Sigmoid colon (tissue), 4 donors: Measurements from ENCODE around the gene COL23A1.

ENCODE experiments used
- EP300 ChIP-seq, 4 donors: sonication (generic); formaldehyde crosslinking; IDR thresholded peaks; one replicate each; pipeline ENCODE4 v1.6.1; 2017; ENCODE audit warnings: antibody characterized with exemption in 4 of 4
- TF ChIP-seq, protein P1 (sequence below), 4 experiments: fragments of 450-650 bp in 3 of 4; fragments of 200-600 bp in 1 of 4; IDR thresholded peaks; one replicate each; pipeline ENCODE4 v1.5.1; 2016 to 2019; ENCODE audit warnings: antibody characterized with exemption in 4 of 4, mild to moderate bottlenecking in 3 of 4, moderate library complexity in 2 of 4

DNA sequence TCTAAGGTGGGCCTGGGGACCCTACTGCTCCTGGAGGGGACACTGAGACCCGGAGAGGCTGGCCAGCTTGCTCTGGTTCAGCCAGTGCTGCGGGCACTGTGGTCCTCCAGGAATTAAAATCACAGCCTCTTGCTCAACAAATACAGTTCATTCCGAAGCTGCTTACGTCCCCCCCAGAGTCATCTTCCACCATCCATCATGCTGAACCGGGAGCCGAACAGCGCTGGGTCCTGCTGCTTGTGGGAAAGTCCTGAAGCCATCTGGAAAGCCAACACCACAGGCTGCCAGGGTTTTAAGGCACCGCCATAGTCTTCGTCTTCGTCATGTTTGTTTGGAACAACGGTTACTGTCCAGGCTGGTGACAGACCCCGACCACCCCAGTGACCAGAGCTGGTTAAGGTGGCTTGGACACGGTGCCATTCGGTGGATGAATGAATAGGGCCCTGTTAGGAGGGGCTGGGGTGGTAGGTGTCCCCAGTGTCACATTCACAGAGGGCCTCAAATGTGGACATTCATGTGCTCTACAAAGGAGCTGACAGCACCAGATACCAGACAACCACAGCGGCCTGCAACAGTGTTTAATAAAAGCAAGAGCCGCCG, 276.0 kb downstream of the COL23A1 start:
- TF ChIP-seq, protein P1, sequence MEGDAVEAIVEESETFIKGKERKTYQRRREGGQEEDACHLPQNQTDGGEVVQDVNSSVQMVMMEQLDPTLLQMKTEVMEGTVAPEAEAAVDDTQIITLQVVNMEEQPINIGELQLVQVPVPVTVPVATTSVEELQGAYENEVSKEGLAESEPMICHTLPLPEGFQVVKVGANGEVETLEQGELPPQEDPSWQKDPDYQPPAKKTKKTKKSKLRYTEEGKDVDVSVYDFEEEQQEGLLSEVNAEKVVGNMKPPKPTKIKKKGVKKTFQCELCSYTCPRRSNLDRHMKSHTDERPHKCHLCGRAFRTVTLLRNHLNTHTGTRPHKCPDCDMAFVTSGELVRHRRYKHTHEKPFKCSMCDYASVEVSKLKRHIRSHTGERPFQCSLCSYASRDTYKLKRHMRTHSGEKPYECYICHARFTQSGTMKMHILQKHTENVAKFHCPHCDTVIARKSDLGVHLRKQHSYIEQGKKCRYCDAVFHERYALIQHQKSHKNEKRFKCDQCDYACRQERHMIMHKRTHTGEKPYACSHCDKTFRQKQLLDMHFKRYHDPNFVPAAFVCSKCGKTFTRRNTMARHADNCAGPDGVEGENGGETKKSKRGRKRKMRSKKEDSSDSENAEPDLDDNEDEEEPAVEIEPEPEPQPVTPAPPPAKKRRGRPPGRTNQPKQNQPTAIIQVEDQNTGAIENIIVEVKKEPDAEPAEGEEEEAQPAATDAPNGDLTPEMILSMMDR (IDR thresholded peaks at IDR 0.05): no peak
- TF ChIP-seq EP300 (IDR thresholded peaks at IDR 0.05): no peak
